ENCODE results near the gene PPL. TPM values are rescaled to one million over a fixed set of nuclear protein-coding genes. Genes with fewer than 3 reads are reported as not detected.

PPL gene
- total and polyA plus RNA-seq, 4 donors: 19.9 to 89.0 (median 52.8) TPM

GRCh38 chr16:4882633-4883285 lies 54.2 kb downstream of the PPL start:
- peak overlapping the region; percentile 26 to 27 for H3K27ac ChIP-seq (ENCODE audit: low read depth in 1 of 2, low read length in 1 of 2)
- no peak overlapping the region for H3K9ac ChIP-seq (ENCODE audit: insufficient read depth in 1 of 2, low read length in 2 of 2)
- H3K4me3 ChIP-seq: no peak overlapping the region
- H3K4me1 ChIP-seq (ENCODE audit: control insufficient read depth in 5 of 5, insufficient read depth in 5 of 5, low read length in 5 of 5): peaks cover 0 to 8% (median 0%) of the 10 kb centered on the region in 5 donors
- 75 to 82% methylated on average over 11 of the region's 11 CpGs for WGBS, 2 donors
- peaks cover 35 to 72% (median 45%) of the 10 kb centered on the region in 4 donors for H3K36me3 ChIP-seq (ENCODE audit: control insufficient read depth in 4 of 4, insufficient read depth in 4 of 4, low read length in 4 of 4)
- ATAC-seq (ENCODE audit: insufficient read depth, low FRiP score): peak; percentile 21
- no peak for TF ChIP-seq CTCF (IDR thresholded peaks at IDR 0.05; ENCODE audit: control extremely low read depth, extremely low read depth)
- no peaks in the 10 kb centered on the region for H3K27me3 ChIP-seq (ENCODE audit: control insufficient read depth in 3 of 3, insufficient read depth in 3 of 3, low read length in 2 of 3)
- DNase-seq: peak; percentile 38 to 55 (median 41)
- H3K9me3 ChIP-seq (ENCODE audit: control insufficient read depth in 4 of 4, insufficient read depth in 3 of 4, low read length in 3 of 4): no peaks in the 10 kb centered on the region

GRCh38 chr16:4882000-4882632 lies 54.8 kb downstream of the PPL start:
- WGBS, 2 donors: 80 to 85% methylated on average over 14 of the region's 14 CpGs
- no peak for TF ChIP-seq CTCF (IDR thresholded peaks at IDR 0.05; ENCODE audit: control extremely low read depth, extremely low read depth)
- peaks cover 41 to 74% (median 51%) of the 10 kb centered on the region in 4 donors for H3K36me3 ChIP-seq (ENCODE audit: control insufficient read depth in 4 of 4, insufficient read depth in 4 of 4, low read length in 4 of 4)
- H3K9me3 ChIP-seq (ENCODE audit: control insufficient read depth in 4 of 4, insufficient read depth in 3 of 4, low read length in 3 of 4): no peaks in the 10 kb centered on the region
- H3K27me3 ChIP-seq (ENCODE audit: control insufficient read depth in 3 of 3, insufficient read depth in 3 of 3, low read length in 2 of 3): no peaks in the 10 kb centered on the region
- H3K27ac ChIP-seq (ENCODE audit: low read depth in 1 of 2, low read length in 1 of 2): no peak overlapping the region
- no peak for ATAC-seq (ENCODE audit: insufficient read depth, low FRiP score)
- H3K4me3 ChIP-seq: no peak overlapping the region
- no peak overlapping the region for H3K9ac ChIP-seq (ENCODE audit: insufficient read depth in 1 of 2, low read length in 2 of 2)
- DNase-seq: peak in 2 of 3 donors; percentile 41 to 42
- H3K4me1 ChIP-seq (ENCODE audit: control insufficient read depth in 5 of 5, insufficient read depth in 5 of 5, low read length in 5 of 5): peaks cover 0 to 8% (median 0%) of the 10 kb centered on the region in 5 donors

- TF ChIP-seq CTCF (IDR thresholded peaks at IDR 0.05; ENCODE audit: control extremely low read depth, extremely low read depth): no peak
- Histone ChIP-seq H3K36me3 (ENCODE audit: control insufficient read depth in 4 of 4, insufficient read depth in 4 of 4, low read length in 4 of 4) (peaks cover 45 to 73% (median 55%) of the 10 kb centered on the region in 4 donors), H3K4me1 (ENCODE audit: control insufficient read depth in 5 of 5, insufficient read depth in 5 of 5, low read length in 5 of 5) (peaks cover 0 to 8% (median 0%) of the 10 kb centered on the region in 5 donors), H3K9ac (ENCODE audit: insufficient read depth in 1 of 2, low read length in 2 of 2) (no peak overlapping the region), H3K27ac (ENCODE audit: low read depth in 1 of 2, low read length in 1 of 2) (no peak overlapping the region), H3K9me3 (ENCODE audit: control insufficient read depth in 4 of 4, insufficient read depth in 3 of 4, low read length in 3 of 4) (no peaks in the 10 kb centered on the region), H3K4me3 (no peak overlapping the region), H3K27me3 (ENCODE audit: control insufficient read depth in 3 of 3, insufficient read depth in 3 of 3, low read length in 2 of 3) (no peaks in the 10 kb centered on the region)
- DNase-seq (no peak), ATAC-seq (ENCODE audit: insufficient read depth, low FRiP score) (no peak)
- 93 to 98% methylated on average over 17 of the region's 17 CpGs for WGBS, 2 donors
Observed at GRCh38 chr16:4880006-4880580, 56.9 kb downstream of the PPL start.
